ENCODE results near the gene ATG7. TPM values are rescaled to one million over a fixed set of nuclear protein-coding genes. Genes with fewer than 3 reads are reported as not detected.

The ATG7 gene
- total and polyA plus RNA-seq, 10 of the 15 experiments (the other 5 are each of a cell fraction or from before 2014, with no cell fraction given) = 13.5 to 49.5 (median 26.4) TPM

- TF ChIP-seq ZBTB40 (IDR thresholded peaks at IDR 0.05; ENCODE audit: borderline replicate concordance) = peak; percentile 49; the same call in 1 of the 2 replicates
- no peak for TF ChIP-seq ZZZ3 (IDR thresholded peaks at IDR 0.05; ENCODE audit: control insufficient read depth, insufficient read length, low read depth)
- TF ChIP-seq HCFC1 (IDR thresholded peaks at IDR 0.05; ENCODE audit: low read length) = peak; percentile 69
Observed at GRCh38 chr3:11271986-11272904, at the start of gene ATG7 (continued).

GRCh38 chr3:11224010-11224409 is 48.2 kb upstream of the ATG7 start:
- 0 out of 2 replicates have a peak, but pooled peaks cover 3% of the 10 kb centered on the region for H3K4me1 ChIP-seq (ENCODE audit: control insufficient read depth, insufficient read depth, low read length)
- ChIA-PET POLR2A (no interaction called here), CTCF (no interaction called here), RAD21 (ENCODE audit: unreplicated experiment) (interaction anchor here (0.7 kb wide), 1 partner anchor 487 kb away, joined by 3 read pairs; no protein-coding TSS in a partner anchor), SMC1A (ENCODE audit: uncharacterized antibody, unreplicated experiment) (no interaction called here)
- intact Hi-C loops (cut with micrococcal nuclease; ENCODE audit: unreplicated experiment) = no loop called here
- H3K9me3 ChIP-seq (replicated peaks; ENCODE audit: control insufficient read depth, insufficient read depth, low read length) = no peaks in the 10 kb centered on the region
- DNase-seq (ENCODE audit: low read depth, low spot score) (no peak), FAIRE-seq (no peak), ATAC-seq (no peak)
- 28% methylated on average over 3 of the region's 3 CpGs for WGBS (ENCODE audit: insufficient coverage, insufficient replicate concordance, low lambda C conversion rate, missing lambda C conversion rate)
- no peak overlapping the region for H3K27ac ChIP-seq (ENCODE audit: control insufficient read depth, insufficient read depth)
- H3K4me2 ChIP-seq (ENCODE audit: control insufficient read depth, insufficient read depth) = no peak overlapping the region
- H3K4me3 ChIP-seq = no peak overlapping the region
- no peaks in the 10 kb centered on the region; a peak in 1 of 4 replicates for H3K27me3 ChIP-seq (replicated peaks in 1 of 2; ENCODE audit: control insufficient read depth in 2 of 2, insufficient read depth in 2 of 2, low read length in 1 of 2)
- no peaks in the 10 kb centered on the region for H3K79me2 ChIP-seq (ENCODE audit: control insufficient read depth, insufficient read depth, low read length)
- H3K9ac ChIP-seq (ENCODE audit: control insufficient read depth, insufficient read depth, low read length) = no peak overlapping the region
- in situ Hi-C loops (cut with MboI) = no loop called here
- H3K36me3 ChIP-seq (ENCODE audit: control insufficient read depth in 2 of 2, insufficient read depth in 2 of 2, low read length in 1 of 2) = no peaks in the 10 kb centered on the region
- no TSS peak for BruUV-seq (replicated peaks)
- H2AFZ ChIP-seq (ENCODE audit: control insufficient read depth, low read depth, low read length) = no peak overlapping the region
- no peaks in the 10 kb centered on the region for H4K20me1 ChIP-seq (ENCODE audit: control insufficient read depth, insufficient read depth)
- TF ChIP-seq EED (IDR thresholded peaks at IDR 0.05; ENCODE audit: low read depth) (no peak), GABPA (IDR thresholded peaks at IDR 0.05; ENCODE audit: low read depth) (no peak), BCL11A (IDR thresholded peaks at IDR 0.05; ENCODE audit: low read depth, low read length) (no peak), MLLT1 (IDR thresholded peaks at IDR 0.05) (no peak), SPI1 (IDR thresholded peaks at IDR 0.05; ENCODE audit: borderline replicate concordance, insufficient read depth, low read depth, low read length) (no peak), HDAC2 (IDR thresholded peaks at IDR 0.05) (no peak), PML (IDR thresholded peaks at IDR 0.05; ENCODE audit: low read length) (no peak), BCLAF1 (IDR thresholded peaks at IDR 0.05) (no peak), CEBPB (IDR thresholded peaks at IDR 0.05; ENCODE audit: borderline replicate concordance in 1 of 2, low read depth in 2 of 2, low read length in 2 of 2) (no peak), RAD21 (IDR thresholded peaks at IDR 0.05; ENCODE audit: insufficient read depth, low read depth, low read length) (no peak), ZNF24 (IDR thresholded peaks at IDR 0.05) (no peak)
